Adrenal gland (tissue), 5 donors: Measurements from ENCODE around the gene TCL1B.

ENCODE experiments used
- POLR2A ChIP-seq, 2 donors: fragments of 450-650 bp; IDR thresholded peaks; one replicate each; pipeline ENCODE4 v1.6.1; 2017; ENCODE audit warnings: antibody characterized with exemption in 2 of 2, mild to moderate bottlenecking in 2 of 2, moderate library complexity in 1 of 2
- TF ChIP-seq, protein P1 (sequence below), 6 experiments: fragments of 450-650 bp in 4 of 6; fragments of 200-600 bp in 2 of 6; sonication (generic) in 1 of 6; IDR thresholded peaks; 1 replicate in 5 of 6; 2 replicates in 1 of 6; pipeline versions ENCODE4 v1.5.1 to v1.8.0; 2016 to 2021; ENCODE audit warnings: antibody characterized with exemption in 6 of 6, mild to moderate bottlenecking in 2 of 6, moderate library complexity in 1 of 6
- donor health status: DM: no; HTN: no; CAD: no.

DNA sequence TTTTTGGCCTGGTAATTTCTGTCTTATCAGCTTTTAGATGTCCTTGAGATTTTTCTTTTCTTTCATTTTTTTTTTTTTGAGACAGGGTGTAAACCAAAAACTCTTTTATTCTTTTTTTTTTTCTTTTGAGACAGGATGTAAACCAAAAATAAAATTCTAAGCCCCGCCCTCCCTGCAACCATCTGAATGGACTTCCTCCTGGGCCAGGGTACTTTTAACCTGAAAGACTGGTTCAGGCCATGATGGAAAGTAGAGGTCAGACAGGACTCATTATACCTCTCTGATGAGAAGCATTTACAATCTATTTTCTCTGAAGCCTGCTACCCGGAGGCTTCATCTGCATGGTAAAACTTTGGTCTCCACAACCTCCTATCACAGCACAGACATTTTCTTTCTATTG is 33.5 kb upstream of the TCL1B start:
- TF ChIP-seq, protein P1, sequence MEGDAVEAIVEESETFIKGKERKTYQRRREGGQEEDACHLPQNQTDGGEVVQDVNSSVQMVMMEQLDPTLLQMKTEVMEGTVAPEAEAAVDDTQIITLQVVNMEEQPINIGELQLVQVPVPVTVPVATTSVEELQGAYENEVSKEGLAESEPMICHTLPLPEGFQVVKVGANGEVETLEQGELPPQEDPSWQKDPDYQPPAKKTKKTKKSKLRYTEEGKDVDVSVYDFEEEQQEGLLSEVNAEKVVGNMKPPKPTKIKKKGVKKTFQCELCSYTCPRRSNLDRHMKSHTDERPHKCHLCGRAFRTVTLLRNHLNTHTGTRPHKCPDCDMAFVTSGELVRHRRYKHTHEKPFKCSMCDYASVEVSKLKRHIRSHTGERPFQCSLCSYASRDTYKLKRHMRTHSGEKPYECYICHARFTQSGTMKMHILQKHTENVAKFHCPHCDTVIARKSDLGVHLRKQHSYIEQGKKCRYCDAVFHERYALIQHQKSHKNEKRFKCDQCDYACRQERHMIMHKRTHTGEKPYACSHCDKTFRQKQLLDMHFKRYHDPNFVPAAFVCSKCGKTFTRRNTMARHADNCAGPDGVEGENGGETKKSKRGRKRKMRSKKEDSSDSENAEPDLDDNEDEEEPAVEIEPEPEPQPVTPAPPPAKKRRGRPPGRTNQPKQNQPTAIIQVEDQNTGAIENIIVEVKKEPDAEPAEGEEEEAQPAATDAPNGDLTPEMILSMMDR (IDR thresholded peaks at IDR 0.05), result no peak
- no peak for TF ChIP-seq POLR2A (IDR thresholded peaks at IDR 0.05)
